8988T (cell line): ENCODE results near the gene NTM.

Source experiments
- DNase-seq: peaks from one replicate; pipeline ENCODE4 v3.0.0; 2011

The NTM gene

GRCh38 chr11:131373756-131374155 is 3.3 kb downstream of the NTM start:
- DNase-seq, result no peak

GRCh38 chr11:131375421-131375820 is 5.0 kb downstream of the NTM start:
- no peak for DNase-seq

GRCh38 chr11:131375915-131376314 is 5.5 kb downstream of the NTM start:
- no peak for DNase-seq

GRCh38 chr11:131378931-131379330 is 8.5 kb downstream of the NTM start:
- DNase-seq, result no peak

- no peak for DNase-seq
Observed at GRCh38 chr11:131385763-131386390, 15.5 kb downstream of the NTM start.

GRCh38 chr11:131386408-131386807 is 16.0 kb downstream of the NTM start:
- DNase-seq, result no peak

GRCh38 chr11:131388030-131388429 is 17.6 kb downstream of the NTM start:
- DNase-seq, result no peak

- no peak for DNase-seq
Observed at GRCh38 chr11:131389582-131389981, 19.2 kb downstream of the NTM start.

GRCh38 chr11:131391176-131391575 is 20.8 kb downstream of the NTM start:
- no peak for DNase-seq

- DNase-seq, result no peak
Observed at GRCh38 chr11:131392528-131393255, 22.3 kb downstream of the NTM start.

GRCh38 chr11:131393691-131394090 is 23.3 kb downstream of the NTM start:
- DNase-seq, result no peak

- no peak for DNase-seq
Observed at GRCh38 chr11:131397675-131398074, 27.3 kb downstream of the NTM start.

- no peak for DNase-seq
Observed at GRCh38 chr11:131402040-131402439, 31.6 kb downstream of the NTM start.

GRCh38 chr11:131404010-131404409 is 33.6 kb downstream of the NTM start:
- DNase-seq, result no peak

- DNase-seq, result no peak
Observed at GRCh38 chr11:131408025-131408640, 37.7 kb downstream of the NTM start.

GRCh38 chr11:131409345-131409744 is 38.9 kb downstream of the NTM start:
- DNase-seq, result no peak

- DNase-seq, result no peak
Observed at GRCh38 chr11:131411636-131412035, 41.2 kb downstream of the NTM start.

GRCh38 chr11:131412061-131412460 is 41.6 kb downstream of the NTM start:
- no peak for DNase-seq

GRCh38 chr11:131413217-131413616 is 42.8 kb downstream of the NTM start:
- DNase-seq, result no peak

- no peak for DNase-seq
Observed at GRCh38 chr11:131418189-131418588, 47.8 kb downstream of the NTM start.

- no peak for DNase-seq
Observed at GRCh38 chr11:131421066-131421855, 50.8 kb downstream of the NTM start.

- no peak for DNase-seq
Observed at GRCh38 chr11:131422029-131422428, 51.6 kb downstream of the NTM start.

GRCh38 chr11:131422496-131422895 is 52.1 kb downstream of the NTM start:
- no peak for DNase-seq

GRCh38 chr11:131423688-131424087 is 53.3 kb downstream of the NTM start:
- no peak for DNase-seq
